K562 (cell line): ENCODE measurements around the gene LCN12. TPM values are rescaled to one million over a fixed set of nuclear protein-coding genes. Genes with fewer than 3 reads are reported as not detected.

Experiments
- BCLAF1 ChIP-seq, 2 experiments: fragments of 450-650 bp in 1 of 2; IDR thresholded peaks; 2 replicates each; pipeline ENCODE4 v1.6.1; 2011 to 2017; ENCODE audit warnings: low read depth in 2 of 2, antibody characterized with exemption in 1 of 2, borderline replicate concordance in 1 of 2, low read length in 1 of 2, mild to moderate bottlenecking in 1 of 2, mixed read lengths in 1 of 2; ENCODE audit not compliant: control insufficient read depth in 1 of 2
- CBFA2T2 ChIP-seq: fragments of 450-650 bp; conservative IDR thresholded peaks from 2 replicates; pipeline ENCODE4 v1.6.1; 2017; ENCODE audit warnings: mild to moderate bottlenecking
- CEBPB ChIP-seq: fragments of 450-650 bp; IDR thresholded peaks from 2 replicates; pipeline ENCODE4 v1.6.1; 2016; ENCODE audit warnings: missing genetic modification characterization, missing compliant biosample characterization
- DIDO1 ChIP-seq: fragments of 450-650 bp; IDR thresholded peaks from 2 replicates; pipeline ENCODE4 v1.6.1; 2016; ENCODE audit warnings: low read depth, missing biosample characterization, missing genetic modification characterization
- NFXL1 ChIP-seq: fragments of 450-650 bp; formaldehyde crosslinking; IDR thresholded peaks from 2 replicates; pipeline ENCODE4 v1.4.0; 2021; ENCODE audit warnings: mild to moderate bottlenecking
- NR1H2 ChIP-seq: sonication (generic); formaldehyde crosslinking; IDR thresholded peaks from 2 replicates; pipeline ENCODE4 v1.4.0; 2020; ENCODE audit warnings: mild to moderate bottlenecking, missing genetic modification reagents
- NR3C1 ChIP-seq: sonication (generic); formaldehyde crosslinking; IDR thresholded peaks from 2 replicates; pipeline ENCODE4 v1.8.1; 2022; ENCODE audit warnings: missing genetic modification reagents
- POLR2B ChIP-seq: fragments of 450-650 bp; IDR thresholded peaks from 2 replicates; pipeline ENCODE4 v1.6.1; 2018; ENCODE audit warnings: low read depth; ENCODE audit not compliant: partially characterized antibody
- TBP ChIP-seq: optimal IDR thresholded peaks from 2 replicates; pipeline ENCODE3; 2011; ENCODE audit warnings: low read depth, low read length, improper control_type of control experiment
- ZNF263 ChIP-seq: sonication (generic); formaldehyde crosslinking; IDR thresholded peaks from 2 replicates; pipeline ENCODE4 v1.8.0; 2022; ENCODE audit warnings: mild to moderate bottlenecking, missing genetic modification reagents, borderline replicate concordance
- ZNF41 ChIP-seq: fragments of 250-450 bp; sonication (Bioruptor Pico); conservative IDR thresholded peaks from 2 replicates; pipeline ENCODE4 v1.4.0; 2020; ENCODE audit warnings: mild to moderate bottlenecking
- ZNF444 ChIP-seq: fragments of 250-450 bp; sonication (Bioruptor Pico); IDR thresholded peaks from 2 replicates; pipeline ENCODE4 v1.4.0; 2020; ENCODE audit warnings: mild to moderate bottlenecking, moderate library complexity
- polyA plus RNA-seq, 8 experiments: library from polyadenylated mRNA; depleted of rRNA in 4 of 8; stranded (reverse) in 5 of 8; unstranded in 3 of 8; fragments of >200 nt; fragmentation: Nextera tagmentation in 2 of 8; fragmentation: Illumina TruSeq in 1 of 8; extraction: Ambion mirVana in 2 of 8; extraction: Trizol in 1 of 8; gene quantifications; 2 replicates each; pipeline versions ENCODE4 v1.2.1 to v1.2.3, GENCODE V29; 2011 to 2014; ENCODE audit warnings: inconsistent platforms in 1 of 8, missing spikeins in 1 of 8
- total RNA-seq, 7 experiments: library from RNA; depleted of rRNA in 6 of 7; stranded (reverse); fragments of >200 nt in 6 of 7; fragmentation: Illumina TruSeq in 2 of 7; extraction: Trizol in 2 of 7; gene quantifications; 2 replicates each; pipeline versions ENCODE4 v1.2.1 to v1.2.3, GENCODE V29; 2011 to 2021; ENCODE audit warnings: low replicate concordance in 1 of 7
- TF ChIP-seq, protein P1 (sequence below): fragments of 250-450 bp; sonication (Bioruptor Pico); IDR thresholded peaks from 2 replicates; pipeline ENCODE4 v1.5.0; 2021; ENCODE audit warnings: mild to moderate bottlenecking, borderline replicate concordance
- TF ChIP-seq, protein P2 (sequence below): fragments of 450-650 bp; IDR thresholded peaks from 2 replicates; pipeline ENCODE4 v1.6.1; 2018; ENCODE audit warnings: mild to moderate bottlenecking, low read depth; ENCODE audit not compliant: partially characterized antibody
- TF ChIP-seq, protein P3 (sequence below): fragments of 450-650 bp; IDR thresholded peaks from 2 replicates; pipeline ENCODE4 v1.6.1; 2016; ENCODE audit warnings: low read depth, mild to moderate bottlenecking, moderate library complexity
- TF ChIP-seq, protein P4 (sequence below): fragments of 450-650 bp; IDR thresholded peaks from 2 replicates; pipeline ENCODE4 v1.6.1; 2017; ENCODE audit warnings: mild to moderate bottlenecking, moderate library complexity

The LCN12 gene
- total and polyA plus RNA-seq, 9 of the 15 experiments (the other 6 are each of a cell fraction or from before 2014, with no cell fraction given) = 0.05 TPM; not detected in 8

- TF ChIP-seq DIDO1 (no peak), NR1H2 (CRISPR knock-in tag) (no peak), CBFA2T2 (peak; percentile 22; the same call in 1 of the 2 replicates), POLR2B (peak; percentile 29), ZNF41 (no peak), CEBPB (no peak), NFXL1 (CRISPR knock-in tag) (no peak), ZNF444 (CRISPR knock-in tag) (no peak), ZNF263 (CRISPR knock-in tag) (peak; percentile 73), BCLAF1 (IDR thresholded peaks at IDR 0.05; ENCODE audit: borderline replicate concordance in 1 of 2, control insufficient read depth in 1 of 2, low read depth in 2 of 2, low read length in 1 of 2) (no peak), TBP (peak; percentile 14), NR3C1 (CRISPR knock-in tag) (no peak)
- TF ChIP-seq, protein P1, sequence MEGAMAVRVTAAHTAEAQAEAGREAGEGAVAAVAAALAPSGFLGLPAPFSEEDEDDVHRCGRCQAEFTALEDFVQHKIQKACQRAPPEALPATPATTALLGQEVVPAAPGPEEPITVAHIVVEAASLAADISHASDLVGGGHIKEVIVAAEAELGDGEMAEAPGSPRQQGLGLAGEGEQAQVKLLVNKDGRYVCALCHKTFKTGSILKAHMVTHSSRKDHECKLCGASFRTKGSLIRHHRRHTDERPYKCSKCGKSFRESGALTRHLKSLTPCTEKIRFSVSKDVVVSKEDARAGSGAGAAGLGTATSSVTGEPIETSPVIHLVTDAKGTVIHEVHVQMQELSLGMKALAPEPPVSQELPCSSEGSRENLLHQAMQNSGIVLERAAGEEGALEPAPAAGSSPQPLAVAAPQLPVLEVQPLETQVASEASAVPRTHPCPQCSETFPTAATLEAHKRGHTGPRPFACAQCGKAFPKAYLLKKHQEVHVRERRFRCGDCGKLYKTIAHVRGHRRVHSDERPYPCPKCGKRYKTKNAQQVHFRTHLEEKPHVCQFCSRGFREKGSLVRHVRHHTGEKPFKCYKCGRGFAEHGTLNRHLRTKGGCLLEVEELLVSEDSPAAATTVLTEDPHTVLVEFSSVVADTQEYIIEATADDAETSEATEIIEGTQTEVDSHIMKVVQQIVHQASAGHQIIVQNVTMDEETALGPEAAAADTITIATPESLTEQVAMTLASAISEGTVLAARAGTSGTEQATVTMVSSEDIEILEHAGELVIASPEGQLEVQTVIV (CRISPR knock-in tag) = no peak
- TF ChIP-seq, protein P2, sequence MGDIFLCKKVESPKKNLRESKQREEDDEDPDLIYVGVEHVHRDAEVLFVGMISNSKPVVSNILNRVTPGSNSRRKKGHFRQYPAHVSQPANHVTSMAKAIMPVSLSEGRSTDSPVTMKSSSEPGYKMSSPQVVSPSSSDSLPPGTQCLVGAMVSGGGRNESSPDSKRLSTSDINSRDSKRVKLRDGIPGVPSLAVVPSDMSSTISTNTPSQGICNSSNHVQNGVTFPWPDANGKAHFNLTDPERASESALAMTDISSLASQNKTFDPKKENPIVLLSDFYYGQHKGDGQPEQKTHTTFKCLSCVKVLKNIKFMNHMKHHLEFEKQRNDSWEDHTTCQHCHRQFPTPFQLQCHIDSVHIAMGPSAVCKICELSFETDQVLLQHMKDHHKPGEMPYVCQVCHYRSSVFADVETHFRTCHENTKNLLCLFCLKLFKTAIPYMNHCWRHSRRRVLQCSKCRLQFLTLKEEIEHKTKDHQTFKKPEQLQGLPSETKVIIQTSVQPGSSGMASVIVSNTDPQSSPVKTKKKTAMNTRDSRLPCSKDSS = no peak
- TF ChIP-seq, protein P3, sequence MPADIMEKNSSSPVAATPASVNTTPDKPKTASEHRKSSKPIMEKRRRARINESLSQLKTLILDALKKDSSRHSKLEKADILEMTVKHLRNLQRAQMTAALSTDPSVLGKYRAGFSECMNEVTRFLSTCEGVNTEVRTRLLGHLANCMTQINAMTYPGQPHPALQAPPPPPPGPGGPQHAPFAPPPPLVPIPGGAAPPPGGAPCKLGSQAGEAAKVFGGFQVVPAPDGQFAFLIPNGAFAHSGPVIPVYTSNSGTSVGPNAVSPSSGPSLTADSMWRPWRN = no peak
- TF ChIP-seq, protein P4, sequence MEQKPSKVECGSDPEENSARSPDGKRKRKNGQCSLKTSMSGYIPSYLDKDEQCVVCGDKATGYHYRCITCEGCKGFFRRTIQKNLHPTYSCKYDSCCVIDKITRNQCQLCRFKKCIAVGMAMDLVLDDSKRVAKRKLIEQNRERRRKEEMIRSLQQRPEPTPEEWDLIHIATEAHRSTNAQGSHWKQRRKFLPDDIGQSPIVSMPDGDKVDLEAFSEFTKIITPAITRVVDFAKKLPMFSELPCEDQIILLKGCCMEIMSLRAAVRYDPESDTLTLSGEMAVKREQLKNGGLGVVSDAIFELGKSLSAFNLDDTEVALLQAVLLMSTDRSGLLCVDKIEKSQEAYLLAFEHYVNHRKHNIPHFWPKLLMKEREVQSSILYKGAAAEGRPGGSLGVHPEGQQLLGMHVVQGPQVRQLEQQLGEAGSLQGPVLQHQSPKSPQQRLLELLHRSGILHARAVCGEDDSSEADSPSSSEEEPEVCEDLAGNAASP = no peak
These were observed 12.2 kb downstream of the LCN12 start (continued) for GRCh38 chr9:136964171-136964689.
